ENCODE results near the gene NGFR. TPM values are rescaled to one million over a fixed set of nuclear protein-coding genes. Genes with fewer than 3 reads are reported as not detected.

Gene NGFR
- total and polyA plus RNA-seq, 9 of the 15 experiments (the other 6 are each of a cell fraction or from before 2014, with no cell fraction given) = 0.07 to 0.23 (median 0.13) TPM; not detected in 4

DNA sequence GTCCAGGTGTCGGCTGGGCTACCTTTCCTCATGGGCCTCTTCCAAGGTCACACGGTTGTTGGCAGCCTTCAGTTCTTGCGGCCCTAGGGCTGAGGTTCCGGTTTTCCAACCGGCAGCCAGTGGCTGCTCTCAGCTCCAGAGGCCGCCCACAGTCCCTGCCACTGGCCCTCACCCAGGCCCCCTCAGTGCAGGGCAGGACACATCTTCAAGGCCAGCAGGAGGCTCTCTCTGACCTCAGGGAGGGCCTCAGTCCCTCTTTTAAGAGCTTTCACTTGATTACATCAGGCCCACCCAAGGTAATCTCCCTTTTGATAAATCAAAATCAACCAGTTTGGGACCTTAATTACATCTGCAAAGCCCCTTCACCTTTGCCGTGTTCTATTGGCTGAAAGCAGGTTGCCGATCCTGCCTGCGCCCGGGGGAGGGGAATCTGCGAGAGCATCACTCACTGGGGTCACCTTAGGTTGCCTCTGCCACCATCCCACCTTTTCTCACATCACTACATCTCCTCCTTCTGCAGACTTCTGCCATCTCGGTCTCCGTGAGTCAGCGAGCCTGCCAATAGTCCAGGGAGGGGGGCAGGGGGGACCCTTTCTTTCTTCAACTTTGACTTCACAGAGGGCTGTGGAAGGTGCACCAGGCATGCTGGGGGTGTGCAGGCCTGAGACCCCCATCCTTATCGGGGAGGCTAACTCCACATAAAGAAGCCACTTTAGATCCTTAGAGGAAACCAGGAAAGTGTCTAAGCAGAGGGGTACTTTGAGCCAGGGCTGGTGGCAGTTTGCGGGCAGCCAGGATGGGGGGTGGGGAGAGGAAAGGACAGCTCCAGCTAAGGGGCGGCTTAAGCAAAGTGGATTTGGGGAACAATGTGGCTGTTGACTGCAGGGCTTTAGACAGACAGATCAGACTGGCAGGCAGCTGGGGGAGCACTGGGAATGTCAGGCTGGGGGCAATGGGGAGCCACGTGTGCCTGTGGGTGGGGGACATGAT, 51.7 kb downstream of the NGFR start:
- no peak overlapping the region for H3K4me3 ChIP-seq
- no peak overlapping the region for H3K4me2 ChIP-seq (ENCODE audit: insufficient read depth, low read length)
- H3K9ac ChIP-seq (ENCODE audit: insufficient read depth in 1 of 2, low read depth in 2 of 2, low read length in 2 of 2) = no peak overlapping the region
- no peaks in the 10 kb centered on the region; the same call in 1 of the 2 replicates for H4K20me1 ChIP-seq (replicated peaks; ENCODE audit: control insufficient read depth, insufficient read depth, low read length)
- peaks cover 0 to 4% of the 10 kb centered on the region in 2 experiments; a peak in 1 of 5 replicates for H3K4me1 ChIP-seq (replicated peaks in 1 of 2; ENCODE audit: control insufficient read depth in 2 of 2, insufficient read depth in 2 of 2, low read length in 2 of 2)
- FAIRE-seq (no peak), ATAC-seq (peak; percentile 57; the same call in 2 of the 3 replicates), DNase-seq (ENCODE audit: extremely low read depth in 1 of 4, low spot score in 3 of 4) (peak in 1 of 4 experiments; percentile 7)
- H3K36me3 ChIP-seq (ENCODE audit: control insufficient read depth, insufficient read depth, low read length) = no peaks in the 10 kb centered on the region
- BruUV-seq (replicated peaks) = no TSS peak
- 22% methylated on average over 17 of the region's 18 CpGs for WGBS (ENCODE audit: insufficient coverage, low coverage, missing lambda C conversion rate)
- no peak overlapping the region for H2AFZ ChIP-seq (ENCODE audit: low read depth, low read length)
- no peaks in the 10 kb centered on the region for H3K9me1 ChIP-seq (ENCODE audit: control insufficient read depth, insufficient read depth, low read length)
- ChIA-PET CTCF (ENCODE audit: low intra/inter-chr PET ratio) (interaction anchor here (0.6 to 0.7 kb wide), 2 partner anchors 53 to 98 kb away, joined by 3 read pairs; no protein-coding TSS in a partner anchor), POLR2A (interaction anchor here (0.6 kb wide), 2 partner anchors 33 to 326 kb away, joined by 3 to 5 read pairs; no protein-coding TSS in a partner anchor)
- no peaks in the 10 kb centered on the region for H3K9me3 ChIP-seq (replicated peaks; ENCODE audit: control insufficient read depth, insufficient read depth, low read depth, low read length)
- H3K27ac ChIP-seq (ENCODE audit: extremely low read depth, low read depth, low read length) = no peak overlapping the region
- in situ Hi-C loops (cut with MboI) (no loop called here), intact Hi-C loops (cut with micrococcal nuclease) (no loop called here)
- H3K79me2 ChIP-seq (ENCODE audit: control insufficient read depth, insufficient read depth, low read length) = no peaks in the 10 kb centered on the region
- peaks cover 2 to 18% of the 10 kb centered on the region in 2 experiments; a peak in 3 of 5 replicates for H3K27me3 ChIP-seq (ENCODE audit: control insufficient read depth in 2 of 2, insufficient read depth in 2 of 2, low read length in 2 of 2)
- TF ChIP-seq ZC3H8 (IDR thresholded peaks at IDR 0.05) (no peak), CEBPG (CRISPR knock-in tag; IDR thresholded peaks at IDR 0.05) (peak; percentile 44), CEBPG (tag; conservative IDR thresholded peaks at IDR 0.05 in 1 of 2, IDR thresholded peaks at IDR 0.05 in 1 of 2) (no peak), ZBTB43 (CRISPR knock-in tag; IDR thresholded peaks at IDR 0.05) (no peak), E2F5 (CRISPR knock-in tag; IDR thresholded peaks at IDR 0.05) (no peak), TRIM24 (IDR thresholded peaks at IDR 0.05) (peak; percentile 47 to 55; a peak in 2 of 4 replicates), WHSC1 (IDR thresholded peaks at IDR 0.05; ENCODE audit: low read length) (no peak), FOSL1 (tag; conservative IDR thresholded peaks at IDR 0.05) (no peak), CHD2 (IDR thresholded peaks at IDR 0.05; ENCODE audit: low read depth, low read length) (no peak), MTF1 (CRISPR knock-in tag; IDR thresholded peaks at IDR 0.05; ENCODE audit: borderline replicate concordance) (no peak), HDAC3 (IDR thresholded peaks at IDR 0.05; ENCODE audit: borderline replicate concordance, partially characterized antibody) (no peak)
